Kidney (tissue), 14 donors: ENCODE measurements around the gene ATP2B1. TPM values are rescaled to one million over a fixed set of nuclear protein-coding genes. Genes with fewer than 3 reads are reported as not detected.

Experiments
- DNase-seq, 5 donors: peaks; one replicate each; pipeline ENCODE4 v3.0.0-alpha.2; 2013 to 2020
- FAIRE-seq: peaks from 2 replicates; lab custom pipeline; 2012; peaks lifted over from hg19 to GRCh38; lab: Jason Lieb, UNC
- H3K27ac ChIP-seq, 2 donors: one replicate each; pipeline ENCODE4 v1.7.0; 2013; ENCODE audit warnings: low read depth in 2 of 2, low read length in 2 of 2, inconsistent platforms in 1 of 2
- H3K27me3 ChIP-seq: one replicate; pipeline ENCODE4 v1.7.1; 2013; ENCODE audit warnings: low read length, inconsistent platforms; ENCODE audit not compliant: control insufficient read depth, insufficient read depth
- H3K36me3 ChIP-seq, 3 donors: one replicate each; pipeline versions ENCODE4 v1.7.0 to v1.7.1; 2013; ENCODE audit warnings: low read length in 3 of 3, control low read depth in 1 of 3, inconsistent platforms in 1 of 3; ENCODE audit not compliant: insufficient read depth in 3 of 3, control insufficient read depth in 2 of 3
- H3K4me1 ChIP-seq, 3 donors: one replicate each; pipeline versions ENCODE4 v1.7.0 to v1.7.1; 2013; ENCODE audit warnings: low read length in 3 of 3, inconsistent platforms in 1 of 3, low read depth in 1 of 3; ENCODE audit not compliant: control insufficient read depth in 2 of 3, insufficient read depth in 2 of 3
- H3K4me3 ChIP-seq, 3 donors: one replicate each; pipeline versions ENCODE4 v1.7.0 to v1.8.1; 2013; ENCODE audit warnings: low read length in 3 of 3, control low read depth in 1 of 3, inconsistent platforms in 1 of 3
- H3K9ac ChIP-seq, 3 donors: one replicate each; pipeline versions ENCODE4 v1.7.0 to v1.7.1; 2013; ENCODE audit warnings: low read length in 3 of 3, control low read depth in 1 of 3, inconsistent platforms in 1 of 3
- H3K9me3 ChIP-seq, 3 donors: one replicate each; pipeline versions ENCODE4 v1.7.0 to v1.7.1; 2013; ENCODE audit warnings: low read length in 3 of 3, control low read depth in 1 of 3, inconsistent platforms in 1 of 3; ENCODE audit not compliant: control insufficient read depth in 2 of 3, insufficient read depth in 1 of 3
- CTCF ChIP-seq: IDR thresholded peaks from 3 replicates; pipeline ENCODE4 v1.5.1; 2012; ENCODE audit warnings: mild to moderate bottlenecking, moderate library complexity, borderline replicate concordance; ENCODE audit not compliant: insufficient read depth; ENCODE audit errors: extremely low read depth
- intact Hi-C: fragments of 100-400 bp; cut with DNase I; formaldehyde crosslinking; loops from one replicate; pipeline ENCODE4 v1.11.1; 2022
- polyA plus RNA-seq: library from polyadenylated mRNA; stranded (reverse); fragments of 350-450 nt; fragmentation: Illumina TruSeq; extraction: RNeasy Lipid Tissue Mini Kit (QIAGEN cat#74804); gene quantifications from one replicate; pipeline ENCODE4 v1.2.3, GENCODE V29; 2014; ENCODE audit warnings: low read depth, low replicate concordance; ENCODE audit not compliant: insufficient read depth
- total RNA-seq: library from RNA; stranded (reverse); fragmentation: NEBNext Ultra II Directional; extraction: Animal tissue kit (Norgen Biotek cat#: 25700); gene quantifications from one replicate; pipeline ENCODE4 v1.2.1, GENCODE V29; 2021
- donor health status: control.
- donor health status: control.
- donor health status: control.
- donor health status: control.
- donor health status: control.
- donor health status: DM: yes; HTN: yes; CAD: no.
- donor health status: Normal renal cell carcinoma (clear cell type).

Gene ATP2B1
- total and polyA plus RNA-seq, 2 donors from 2014 or later = 6.3 to 53.4 TPM

- Histone ChIP-seq H3K4me3 (no peak overlapping the region), H3K9me3 (no peaks in the 10 kb centered on the region), H3K27me3 (no peaks in the 10 kb centered on the region), H3K36me3 (no peaks in the 10 kb centered on the region), H3K9ac (no peak overlapping the region), H3K4me1 (peaks cover 0 to 17% (median 9%) of the 10 kb centered on the region in 3 donors), H3K27ac (no peak overlapping the region)
- FAIRE-seq (no peak), DNase-seq (no peak)
- intact Hi-C loops = loop anchor here (10.0 kb wide), 1 partner anchor 559 kb away; no protein-coding TSS in a partner anchor
- TF ChIP-seq CTCF = no peak
Observed at GRCh38 chr12:89546151-89546550, 162.5 kb downstream of the ATP2B1 start.

DNA sequence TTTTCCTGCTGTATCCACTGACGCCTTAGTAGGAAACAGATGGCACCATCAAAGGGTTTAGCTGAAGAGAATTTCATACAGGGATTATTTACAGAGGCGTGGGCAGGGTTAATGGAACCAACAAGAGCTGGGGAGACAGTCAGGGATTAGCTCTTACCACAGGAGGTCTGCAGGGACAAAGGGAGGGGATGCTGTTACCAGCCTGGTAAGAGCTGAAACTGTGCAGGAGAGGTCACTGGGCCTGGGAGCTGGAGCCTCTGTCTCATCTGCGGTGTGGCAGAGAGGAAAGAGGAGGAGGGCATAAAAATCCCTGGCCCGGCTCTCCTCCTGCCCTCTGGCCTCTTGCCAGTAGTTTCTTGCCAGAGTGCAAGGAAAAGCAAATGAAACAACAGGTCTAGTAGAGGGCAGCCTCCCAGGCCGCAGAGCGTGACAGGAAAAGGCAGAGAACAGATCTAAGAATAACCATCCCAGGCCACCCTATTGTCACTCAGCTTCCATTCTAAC is 163.9 kb downstream of the ATP2B1 start:
- no peaks in the 10 kb centered on the region for H3K36me3 ChIP-seq
- no peak for TF ChIP-seq CTCF
- H3K4me1 ChIP-seq = peaks cover 0 to 17% (median 9%) of the 10 kb centered on the region in 3 donors
- DNase-seq = peak; percentile 67 to 84 (median 73)
- H3K27me3 ChIP-seq = no peaks in the 10 kb centered on the region
- H3K9ac ChIP-seq = no peak overlapping the region
- no peak for FAIRE-seq
- intact Hi-C loops = loop anchor here (10.0 kb wide), 1 partner anchor 560 kb away; no protein-coding TSS in a partner anchor
- no peak overlapping the region for H3K4me3 ChIP-seq
- no peaks in the 10 kb centered on the region for H3K9me3 ChIP-seq
- no peak overlapping the region for H3K27ac ChIP-seq

DNA sequence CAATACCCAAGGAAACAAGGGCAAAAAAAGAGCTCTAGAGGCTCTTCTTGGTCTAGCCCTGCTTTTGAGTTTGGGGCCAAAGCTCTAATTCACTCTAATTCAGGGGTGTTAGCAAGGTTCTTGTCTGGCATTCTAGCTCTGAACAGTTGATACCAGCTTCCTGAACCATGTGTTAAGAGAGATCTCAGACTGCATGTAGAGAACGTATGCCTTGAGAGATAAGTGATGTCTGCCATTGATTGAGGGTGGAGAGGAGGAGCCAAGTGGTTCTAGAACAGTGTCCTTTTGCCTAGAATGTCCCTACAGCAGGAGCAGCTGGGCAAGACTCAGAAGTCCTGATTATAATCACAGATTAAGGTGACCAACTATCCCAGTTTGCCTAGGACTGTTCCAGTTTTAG is 164.6 kb downstream of the ATP2B1 start:
- H3K4me3 ChIP-seq = no peak overlapping the region
- H3K9ac ChIP-seq = no peak overlapping the region
- intact Hi-C loops = loop anchor here (10.0 kb wide), 1 partner anchor 561 kb away; no protein-coding TSS in a partner anchor
- TF ChIP-seq CTCF = no peak
- DNase-seq (no peak), FAIRE-seq (no peak)
- no peaks in the 10 kb centered on the region for H3K27me3 ChIP-seq
- H3K9me3 ChIP-seq = no peaks in the 10 kb centered on the region
- H3K27ac ChIP-seq = no peak overlapping the region
- peaks cover 0 to 17% (median 9%) of the 10 kb centered on the region in 3 donors for H3K4me1 ChIP-seq
- H3K36me3 ChIP-seq = no peaks in the 10 kb centered on the region
